Measurements from ENCODE around the gene ZDHHC24.
A peak's percentile ranks its signal among the peaks of the same experiment; 100 is the strongest.
"Not testable (repeated sequence)": the region's sequence is repeated elsewhere in the genome, so short reads cannot be mapped to it uniquely, and the experiment has no call there.

ZDHHC24 gene

DNA sequence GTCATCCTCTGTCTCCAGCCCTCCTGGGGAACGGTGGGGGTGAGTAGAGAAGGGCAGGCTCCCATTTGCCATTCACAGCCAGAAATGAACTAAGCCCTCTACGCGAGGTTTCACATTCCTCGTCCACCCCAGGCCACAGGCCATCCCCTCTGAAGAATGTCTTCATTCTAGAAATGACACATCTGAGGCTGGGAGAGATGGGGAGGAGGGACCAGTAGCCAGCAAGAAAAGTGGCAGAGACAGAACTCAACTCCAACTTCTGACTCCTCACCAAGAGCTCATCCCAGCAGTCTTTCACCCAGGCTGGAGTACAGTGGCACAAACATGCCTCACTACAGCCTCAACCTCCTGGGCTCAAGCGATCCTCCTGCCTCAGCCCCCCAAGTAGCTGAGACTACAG lies 19.1 kb upstream of the ZDHHC24 start:
- no peak for DNase-seq

DNA sequence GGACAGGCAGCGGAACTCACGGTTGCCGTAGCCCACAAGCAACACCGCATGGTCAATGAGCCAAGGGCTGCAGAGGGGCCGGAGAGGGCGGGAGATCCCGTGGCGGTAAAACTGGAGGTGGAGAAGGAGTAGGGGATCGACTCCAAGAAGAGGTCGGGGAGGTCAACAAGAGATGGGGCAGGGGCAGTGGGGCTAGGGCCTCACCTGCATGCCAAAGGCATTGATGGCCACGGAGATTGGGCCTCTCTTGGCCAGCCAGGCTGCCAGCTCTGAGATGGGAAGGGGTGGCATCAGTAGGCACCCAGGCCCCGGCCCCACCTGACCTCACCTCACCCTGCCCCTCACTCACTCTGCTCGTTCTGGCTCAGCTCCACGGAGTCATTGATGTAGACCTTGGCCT lies 18.7 kb upstream of the ZDHHC24 start:
- DNase-seq: no peak

DNA sequence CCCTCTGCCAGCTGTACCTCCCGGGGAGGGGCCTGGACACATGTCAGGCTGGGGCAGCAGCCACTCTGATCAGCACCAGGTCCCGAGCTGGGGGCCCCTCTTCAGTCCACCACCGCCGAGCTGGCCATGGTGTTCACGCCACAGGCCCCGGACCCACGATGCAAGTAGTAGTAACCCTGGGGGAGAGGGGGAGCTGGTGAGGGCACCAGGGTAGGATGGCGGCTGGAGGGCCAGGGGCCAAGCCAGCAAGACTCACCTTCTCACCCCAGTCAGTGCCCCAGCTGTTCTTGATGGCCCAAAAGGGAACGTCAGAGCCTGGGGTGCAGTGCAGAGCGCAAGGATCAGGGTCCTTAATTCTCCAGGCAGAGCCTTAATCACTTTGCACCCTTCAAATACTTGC lies 18.0 kb upstream of the ZDHHC24 start:
- no peak for DNase-seq

- no peak for DNase-seq
Measured at GRCh38 chr11:66562907-66563583, 17.2 kb upstream of the ZDHHC24 start.

DNA sequence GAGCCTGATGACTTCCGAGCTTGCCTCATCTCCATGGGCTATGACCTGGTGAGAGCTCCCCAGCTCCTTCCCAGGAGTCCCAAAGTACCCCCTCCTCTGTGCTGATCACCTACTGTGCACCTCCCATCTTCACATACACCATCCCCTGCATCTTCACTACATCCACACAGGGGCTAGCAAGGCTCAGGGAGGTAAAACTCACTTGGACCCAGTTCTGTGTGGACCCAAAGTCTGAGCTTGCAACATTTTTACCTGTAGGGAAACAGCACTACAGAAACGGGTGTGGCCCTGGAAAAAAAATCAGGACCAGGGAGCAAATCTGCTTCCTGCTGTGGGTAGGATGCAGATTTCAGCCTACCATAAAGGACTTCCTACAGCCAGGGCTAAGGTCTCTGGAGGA lies 16.4 kb upstream of the ZDHHC24 start:
- no peak for DNase-seq

DNA sequence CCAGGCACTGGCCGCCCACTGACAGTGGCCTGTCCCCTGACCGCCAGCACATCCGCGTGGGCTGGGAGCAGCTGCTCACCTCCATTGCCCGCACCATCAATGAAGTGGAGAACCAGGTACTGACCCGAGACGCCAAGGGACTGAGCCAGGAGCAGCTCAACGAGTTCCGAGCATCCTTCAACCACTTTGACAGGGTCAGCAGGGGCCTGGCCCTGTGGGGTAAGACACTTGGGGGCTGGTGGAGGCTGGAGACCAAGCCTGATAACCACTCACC lies 16.1 kb upstream of the ZDHHC24 start:
- DNase-seq: no peak

DNA sequence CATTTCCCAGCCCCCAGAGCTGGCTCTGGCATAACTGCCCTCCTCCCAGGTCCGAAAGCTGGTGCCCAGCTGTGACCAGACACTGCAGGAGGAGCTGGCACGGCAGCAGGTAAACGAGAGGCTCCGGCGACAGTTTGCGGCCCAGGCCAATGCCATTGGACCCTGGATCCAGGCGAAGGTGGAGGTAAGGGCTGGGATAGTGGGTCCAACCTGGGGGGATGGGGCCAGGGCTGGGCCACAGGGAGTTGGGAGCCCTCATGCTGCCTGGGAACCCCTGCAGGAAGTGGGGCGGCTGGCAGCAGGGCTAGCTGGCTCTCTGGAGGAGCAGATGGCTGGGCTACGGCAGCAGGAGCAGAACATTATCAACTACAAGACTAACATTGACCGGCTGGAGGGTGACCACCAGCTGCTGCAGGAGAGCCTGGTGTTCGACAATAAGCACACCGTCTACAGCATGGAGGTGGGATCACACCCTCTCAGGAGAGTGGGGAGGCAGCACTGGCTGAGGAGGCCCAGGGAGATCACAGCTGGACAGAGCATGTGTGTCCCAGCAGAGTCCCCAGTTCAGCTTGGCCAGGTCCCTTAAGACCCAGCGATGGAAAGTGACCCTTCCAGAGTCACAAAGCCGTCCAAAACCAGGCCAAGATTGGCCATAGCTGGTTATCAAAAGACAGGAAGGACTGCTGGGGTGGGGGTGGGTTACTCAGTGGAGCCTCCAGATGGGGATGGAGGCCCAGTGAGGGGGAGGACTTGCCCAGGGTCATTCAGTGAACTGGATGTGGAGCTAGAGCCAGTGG lies 15.5 kb upstream of the ZDHHC24 start:
- DNase-seq: no peak

DNA sequence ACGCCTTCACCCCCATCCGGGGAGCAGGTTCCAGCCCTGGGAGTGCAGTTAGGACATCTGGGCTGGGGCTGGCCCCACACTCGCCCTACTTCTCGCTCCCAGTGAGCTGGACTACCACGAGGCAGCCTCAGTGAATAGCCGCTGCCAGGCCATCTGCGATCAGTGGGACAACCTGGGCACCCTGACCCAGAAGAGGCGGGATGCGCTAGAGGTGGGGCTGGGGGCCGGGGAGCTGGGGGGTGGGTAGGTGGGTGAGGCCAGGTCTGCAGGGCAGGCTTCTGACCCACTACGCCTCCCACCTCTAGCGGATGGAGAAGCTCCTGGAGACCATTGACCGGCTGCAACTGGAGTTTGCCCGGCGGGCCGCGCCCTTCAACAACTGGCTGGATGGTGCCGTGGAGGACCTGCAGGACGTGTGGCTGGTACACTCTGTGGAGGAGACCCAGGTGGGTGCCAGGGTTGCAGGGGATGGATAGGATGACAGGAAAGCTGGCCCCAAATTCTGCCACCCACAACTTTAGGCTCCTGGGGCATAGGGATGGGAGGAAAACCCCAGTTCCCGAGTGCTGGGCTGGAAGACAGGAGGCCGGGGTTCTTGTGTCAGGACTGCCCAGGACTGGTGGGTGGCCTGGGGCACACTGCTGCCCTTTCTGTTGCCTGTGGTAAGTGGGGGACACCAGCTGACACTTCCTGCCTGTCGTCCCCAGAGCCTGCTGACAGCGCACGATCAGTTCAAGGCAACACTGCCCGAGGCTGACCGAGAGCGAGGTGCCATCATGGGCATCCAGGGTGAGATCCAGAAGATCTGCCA lies 14.2 kb upstream of the ZDHHC24 start:
- DNase-seq: no peak

GRCh38 chr11:66559142-66559865 lies 13.5 kb upstream of the ZDHHC24 start:
- peak in 1 of 2 experiments; percentile 40 for DNase-seq

GRCh38 chr11:66557733-66558326 lies 12.0 kb upstream of the ZDHHC24 start:
- no peak for DNase-seq

GRCh38 chr11:66556086-66556485 lies 10.2 kb upstream of the ZDHHC24 start:
- no peak for DNase-seq

DNA sequence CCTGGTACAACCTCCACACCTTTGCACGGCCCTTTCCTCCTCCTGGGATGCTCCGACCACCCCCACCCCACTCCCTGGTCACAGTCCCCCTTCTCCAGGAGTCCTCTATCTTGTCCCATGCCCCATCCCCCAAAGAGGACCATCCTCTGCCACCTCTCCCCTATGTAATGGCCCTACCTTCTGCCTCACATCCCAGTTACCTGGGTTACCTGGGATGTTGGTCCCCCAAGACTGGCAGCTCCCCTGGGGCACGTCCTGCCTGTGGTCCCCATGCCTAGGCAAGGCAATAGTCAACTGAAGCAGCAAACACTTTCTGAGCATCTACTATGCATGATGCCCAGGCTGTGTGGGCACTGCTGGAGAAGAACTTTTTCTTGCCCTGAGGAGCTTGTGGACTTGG lies 9.6 kb upstream of the ZDHHC24 start:
- no peak for DNase-seq

- no peak for DNase-seq
Measured at GRCh38 chr11:66554602-66555001, 8.8 kb upstream of the ZDHHC24 start.

GRCh38 chr11:66550887-66551286 lies 5.0 kb upstream of the ZDHHC24 start:
- DNase-seq: no peak

GRCh38 chr11:66549696-66550095 lies 3.8 kb upstream of the ZDHHC24 start:
- no peak for DNase-seq

GRCh38 chr11:66548774-66549630 lies 3.2 kb upstream of the ZDHHC24 start:
- DNase-seq: no peak

- no peak for DNase-seq
Measured at GRCh38 chr11:66548041-66548440, 2.2 kb upstream of the ZDHHC24 start.

GRCh38 chr11:66547662-66548009 lies 1.8 kb upstream of the ZDHHC24 start:
- no peak for DNase-seq

DNA sequence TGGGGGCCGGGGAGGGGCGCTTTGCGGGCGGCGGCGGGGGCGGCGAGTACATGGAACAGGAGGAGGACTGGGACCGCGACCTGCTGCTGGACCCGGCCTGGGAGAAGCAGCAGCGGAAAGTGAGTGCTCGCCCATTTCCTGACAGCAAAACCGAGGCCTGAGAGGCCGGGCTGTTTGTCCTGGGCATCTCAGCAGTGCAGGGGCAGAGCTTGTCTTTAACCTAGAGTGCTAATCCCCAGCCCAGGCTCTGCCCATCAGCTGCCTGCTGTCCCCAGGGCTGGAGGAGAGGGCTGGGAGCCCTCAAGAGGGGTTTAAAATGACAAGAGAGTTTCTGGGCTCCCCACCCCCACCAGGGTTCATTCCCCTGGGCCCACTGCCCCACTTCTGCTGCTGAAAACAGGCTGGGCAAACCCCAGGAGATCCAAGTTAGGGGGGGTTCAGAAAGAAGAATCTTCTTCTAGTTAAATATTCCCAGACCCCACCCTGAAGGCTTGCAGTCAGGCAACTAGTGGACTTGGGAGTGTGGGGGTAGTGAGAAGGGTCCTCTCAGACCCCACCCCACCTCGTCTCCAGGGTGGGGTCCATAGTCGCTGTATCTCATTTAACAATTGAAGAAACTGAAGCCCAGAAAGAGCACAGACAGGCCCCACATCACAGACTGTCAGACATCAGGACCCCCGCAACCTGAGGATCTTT lies 1.3 kb upstream of the ZDHHC24 start:
- DNase-seq: no peak

DNA sequence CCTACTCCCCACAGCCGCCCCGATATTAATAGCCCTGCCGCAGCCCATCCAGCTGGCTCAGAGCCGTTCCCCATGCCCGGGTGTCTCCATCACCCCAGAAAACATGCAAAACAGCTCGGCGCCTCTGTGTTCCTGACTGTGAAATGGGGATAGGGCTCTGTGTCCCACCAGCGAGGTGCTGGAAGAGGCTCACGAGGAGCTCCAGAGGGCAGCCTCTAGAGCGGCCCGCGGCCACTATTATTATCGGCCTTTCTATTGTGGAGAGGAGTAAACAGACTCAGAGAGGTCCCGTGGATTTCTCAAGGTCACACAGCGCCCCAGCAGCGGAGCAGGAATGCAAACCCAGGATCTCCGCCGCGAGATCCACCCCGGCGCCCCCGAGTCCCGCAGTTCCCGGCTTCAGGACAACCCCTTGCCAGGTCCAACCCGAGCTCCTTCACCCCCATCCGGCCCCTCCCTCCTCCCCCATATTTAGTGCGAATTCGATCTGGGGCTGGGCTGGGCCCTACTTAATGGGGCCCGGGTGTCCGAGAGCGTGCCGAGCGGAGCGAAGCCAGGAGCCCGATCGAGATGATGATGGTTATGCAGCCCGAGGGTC lies 619 bp upstream of the ZDHHC24 start, which contains the start of gene ACTN3:
Gene ACTN3, plus strand, starts transcription at position 536 of the 598 bp plus-strand sequence. Its CDS starts 35 bp downstream, at position 571.
- DNase-seq: peak; percentile 52 to 57

GRCh38 chr11:66544952-66545351 lies 896 bp downstream of the ZDHHC24 start:
- DNase-seq: not testable (repeated sequence)
